GM12878 (cell line): ENCODE results near the gene RNF40. TPM values are rescaled to one million over a fixed set of nuclear protein-coding genes. Genes with fewer than 3 reads are reported as not detected.

Experiments
- CEBPZ ChIP-seq: fragments of 150-350 bp; IDR thresholded peaks from 2 replicates; pipeline ENCODE4 v1.6.1; 2016; ENCODE audit warnings: low read depth, low read length
- E4F1 ChIP-seq: fragments of 450-650 bp; IDR thresholded peaks from 2 replicates; pipeline ENCODE4 v1.6.1; 2018; ENCODE audit warnings: borderline replicate concordance, mild to moderate bottlenecking; ENCODE audit not compliant: partially characterized antibody
- EP300 ChIP-seq, 2 experiments: fragments of 150-350 bp in 1 of 2; IDR thresholded peaks; 2 replicates each; pipeline ENCODE4 v1.6.1; 2011 to 2012; ENCODE audit warnings: low read depth in 2 of 2, low read length in 2 of 2, borderline replicate concordance in 1 of 2, improper control_type of control experiment in 1 of 2, inconsistent platforms in 1 of 2; ENCODE audit not compliant: control insufficient read depth in 1 of 2
- MXI1 ChIP-seq: fragments of 150-350 bp; IDR thresholded peaks from 2 replicates; pipeline ENCODE4 v1.6.1; 2011; ENCODE audit warnings: low read depth, mild to moderate bottlenecking, inconsistent platforms, low read length, improper control_type of control experiment
- ZNF217 ChIP-seq: fragments of 450-650 bp; IDR thresholded peaks from 2 replicates; pipeline ENCODE4 v1.6.1; 2017; ENCODE audit warnings: antibody characterized with exemption, mild to moderate bottlenecking
- ZNF622 ChIP-seq: fragments of 450-650 bp; IDR thresholded peaks from 2 replicates; pipeline ENCODE4 v1.6.1; 2017; ENCODE audit warnings: mild to moderate bottlenecking, inconsistent platforms
- polyA plus RNA-seq, 11 experiments: library from polyadenylated mRNA; depleted of rRNA in 4 of 11; unstranded in 6 of 11; stranded (reverse) in 5 of 11; fragments of >200 nt; fragmentation: Nextera tagmentation in 4 of 11; fragmentation: Illumina TruSeq in 1 of 11; extraction: Ambion mirVana in 4 of 11; extraction: Trizol in 1 of 11; gene quantifications; 1 replicate in 1 of 11; 2 replicates in 10 of 11; pipeline versions ENCODE4 v1.2.1 to v1.2.3, GENCODE V29; 2011 to 2016; ENCODE audit warnings: inconsistent platforms in 2 of 11, missing spikeins in 2 of 11, low read depth in 1 of 11
- total RNA-seq, 4 experiments: library from RNA; depleted of rRNA in 3 of 4; stranded (reverse); fragments of >200 nt in 3 of 4; fragmentation: Illumina TruSeq in 1 of 4; extraction: Trizol in 1 of 4; gene quantifications; 2 replicates each; pipeline versions ENCODE4 v1.2.1 to v1.2.3, GENCODE V29; 2013 to 2021

The RNF40 gene
- total and polyA plus RNA-seq, 10 of the 15 experiments (the other 5 are each of a cell fraction or from before 2014, with no cell fraction given): 3.7 to 97.6 (median 58.4) TPM

- TF ChIP-seq MXI1 (no peak), EP300 (IDR thresholded peaks at IDR 0.05; ENCODE audit: borderline replicate concordance in 1 of 2, control insufficient read depth in 1 of 2, low read depth in 2 of 2, low read length in 2 of 2) (no peak), E4F1 (no peak), ZNF217 (no peak), CEBPZ (no peak), ZNF622 (no peak)
Measured at GRCh38 chr16:30802936-30803335, 40.8 kb downstream of the RNF40 start (continued).
